Measurements from ENCODE around the gene CASKIN1. TPM values are rescaled to one million over a fixed set of nuclear protein-coding genes. Genes with fewer than 3 reads are reported as not detected.
A peak's percentile ranks its signal among the peaks of the same experiment; 100 is the strongest.

The CASKIN1 gene
- total and polyA plus RNA-seq, 4 donors, result under 0.01 to 0.17 (median 0.09) TPM; not detected in 1

- DNase-seq (ENCODE audit: low spot score), result no peak
- H3K4me3 ChIP-seq (ENCODE audit: low read depth in 1 of 3, low read length in 3 of 3), result peak overlapping the region in 1 of 3 donors; percentile 56
- TF ChIP-seq SP1 (IDR thresholded peaks at IDR 0.05) (no peak), NR2F2 (IDR thresholded peaks at IDR 0.05) (no peak), FOXA1 (IDR thresholded peaks at IDR 0.05) (no peak), TAF1 (conservative IDR thresholded peaks at IDR 0.05) (no peak)
- WGBS, result 35% methylated on average over 32 of the region's 32 CpGs
- H3K27ac ChIP-seq (ENCODE audit: low read depth in 1 of 2, low read length in 2 of 2), result no peak overlapping the region
- no peaks in the 10 kb centered on the region for H3K9me3 ChIP-seq (ENCODE audit: control insufficient read depth in 4 of 4, low read length in 3 of 4)
- H3K36me3 ChIP-seq (ENCODE audit: control insufficient read depth in 4 of 4, insufficient read depth in 3 of 4, low read depth in 1 of 4, low read length in 3 of 4), result no peaks in the 10 kb centered on the region
- peaks cover 2 to 11% (median 4%) of the 10 kb centered on the region in 4 donors for H3K4me1 ChIP-seq (ENCODE audit: control insufficient read depth in 4 of 4, insufficient read depth in 4 of 4, low read length in 3 of 4)
- H3K27me3 ChIP-seq (ENCODE audit: control insufficient read depth in 4 of 4, insufficient read depth in 4 of 4, low read length in 3 of 4), result peaks cover 0 to 2% (median 0%) of the 10 kb centered on the region in 4 donors
- no peak overlapping the region for H3K9ac ChIP-seq (ENCODE audit: low read depth in 1 of 2, low read length in 2 of 2)
Measured at GRCh38 chr16:2196981-2197511, 641 bp upstream of the CASKIN1 start.

GRCh38 chr16:2195322-2196161 is 863 bp downstream of the CASKIN1 start:
- no peak for DNase-seq (ENCODE audit: low spot score)
- Histone ChIP-seq H3K9ac (ENCODE audit: low read depth in 1 of 2, low read length in 2 of 2) (no peak overlapping the region), H3K36me3 (ENCODE audit: control insufficient read depth in 4 of 4, insufficient read depth in 3 of 4, low read depth in 1 of 4, low read length in 3 of 4) (no peaks in the 10 kb centered on the region), H3K27ac (ENCODE audit: low read depth in 1 of 2, low read length in 2 of 2) (no peak overlapping the region), H3K4me3 (ENCODE audit: low read depth in 1 of 3, low read length in 3 of 3) (peak overlapping the region in 1 of 3 donors; percentile 56), H3K9me3 (ENCODE audit: control insufficient read depth in 4 of 4, low read length in 3 of 4) (no peaks in the 10 kb centered on the region), H3K27me3 (ENCODE audit: control insufficient read depth in 4 of 4, insufficient read depth in 4 of 4, low read length in 3 of 4) (peaks cover 0 to 2% (median 0%) of the 10 kb centered on the region in 4 donors), H3K4me1 (ENCODE audit: control insufficient read depth in 4 of 4, insufficient read depth in 4 of 4, low read length in 3 of 4) (peaks cover 2 to 11% (median 4%) of the 10 kb centered on the region in 4 donors)
- WGBS, result 7% methylated on average over 49 of the region's 49 CpGs
- TF ChIP-seq YY1 (IDR thresholded peaks at IDR 0.05) (no peak), RAD21 (IDR thresholded peaks at IDR 0.05) (no peak), ATF3 (IDR thresholded peaks at IDR 0.05) (no peak), TAF1 (conservative IDR thresholded peaks at IDR 0.05) (no peak), EGR1 (IDR thresholded peaks at IDR 0.05; ENCODE audit: low read depth in 2 of 2) (no peak), SP1 (IDR thresholded peaks at IDR 0.05) (no peak), GABPA (IDR thresholded peaks at IDR 0.05 in 1 of 2, conservative IDR thresholded peaks at IDR 0.05 in 1 of 2) (no peak), FOXA1 (IDR thresholded peaks at IDR 0.05) (no peak), RXRA (IDR thresholded peaks at IDR 0.05) (no peak)

GRCh38 chr16:2194852-2195321 is 1.5 kb downstream of the CASKIN1 start:
- TF ChIP-seq REST (IDR thresholded peaks at IDR 0.05) (no peak), RXRA (IDR thresholded peaks at IDR 0.05) (no peak), MAX (IDR thresholded peaks at IDR 0.05) (no peak), FOXA2 (IDR thresholded peaks at IDR 0.05) (no peak), RAD21 (IDR thresholded peaks at IDR 0.05) (peak; percentile 87 to 92), HNF4A (conservative IDR thresholded peaks at IDR 0.05) (no peak), CTCF (IDR thresholded peaks at IDR 0.05; ENCODE audit: low read depth, low read length, missing input control) (peak; percentile 56), YY1 (IDR thresholded peaks at IDR 0.05) (no peak), EGR1 (IDR thresholded peaks at IDR 0.05; ENCODE audit: low read depth in 2 of 2) (no peak), HNF4G (IDR thresholded peaks at IDR 0.05) (no peak), TAF1 (conservative IDR thresholded peaks at IDR 0.05) (no peak), ATF3 (IDR thresholded peaks at IDR 0.05) (no peak), SP1 (IDR thresholded peaks at IDR 0.05) (no peak)
- DNase-seq (ENCODE audit: low spot score), result no peak
- no peak overlapping the region for H3K27ac ChIP-seq (ENCODE audit: low read depth in 1 of 2, low read length in 2 of 2)
- H3K9me3 ChIP-seq (ENCODE audit: control insufficient read depth in 4 of 4, low read length in 3 of 4), result no peaks in the 10 kb centered on the region
- peaks cover 2 to 11% (median 4%) of the 10 kb centered on the region in 4 donors for H3K4me1 ChIP-seq (ENCODE audit: control insufficient read depth in 4 of 4, insufficient read depth in 4 of 4, low read length in 3 of 4)
- 17% methylated on average over 10 of the region's 10 CpGs for WGBS
- no peaks in the 10 kb centered on the region for H3K36me3 ChIP-seq (ENCODE audit: control insufficient read depth in 4 of 4, insufficient read depth in 3 of 4, low read depth in 1 of 4, low read length in 3 of 4)
- peaks cover 0 to 2% (median 0%) of the 10 kb centered on the region in 4 donors for H3K27me3 ChIP-seq (ENCODE audit: control insufficient read depth in 4 of 4, insufficient read depth in 4 of 4, low read length in 3 of 4)
- no peak overlapping the region for H3K9ac ChIP-seq (ENCODE audit: low read depth in 1 of 2, low read length in 2 of 2)
- no peak overlapping the region for H3K4me3 ChIP-seq (ENCODE audit: low read depth in 1 of 3, low read length in 3 of 3)
